Measurements from ENCODE around the gene SPRR5. TPM values are rescaled to one million over a fixed set of nuclear protein-coding genes. Genes with fewer than 3 reads are reported as not detected.

Gene SPRR5
- total RNA-seq, 2 donors from 2014 or later, result not detected

- ATAC-seq (no peak), DNase-seq (no peak)
- intact Hi-C loops (cut with DNase I), result no loop called here
Observed at GRCh38 chr1:152941037-152941711, 5.8 kb upstream of the SPRR5 start.

GRCh38 chr1:152942161-152942560 is 4.8 kb upstream of the SPRR5 start:
- ATAC-seq, result no peak
- intact Hi-C loops (cut with DNase I), result no loop called here
- no peak for DNase-seq

- intact Hi-C loops (cut with DNase I), result no loop called here
- DNase-seq, result no peak
- ATAC-seq, result no peak
Observed at GRCh38 chr1:152946248-152946647, 758 bp upstream of the SPRR5 start.

- ATAC-seq, result no peak
- DNase-seq, result no peak
- intact Hi-C loops (cut with DNase I), result no loop called here
Observed at GRCh38 chr1:152951711-152952110, 4.7 kb downstream of the SPRR5 start.

- ATAC-seq (no peak), DNase-seq (no peak)
- intact Hi-C loops (cut with DNase I), result no loop called here
Observed at GRCh38 chr1:152953761-152954160, 6.8 kb downstream of the SPRR5 start.

- DNase-seq (no peak), ATAC-seq (no peak)
- intact Hi-C loops (cut with DNase I), result no loop called here
Observed at GRCh38 chr1:152954436-152954835, 7.4 kb downstream of the SPRR5 start.

GRCh38 chr1:152957561-152957960 is 10.6 kb downstream of the SPRR5 start:
- intact Hi-C loops (cut with DNase I), result no loop called here
- DNase-seq (no peak), ATAC-seq (no peak)

- ATAC-seq, result no peak
- intact Hi-C loops (cut with DNase I), result no loop called here
- no peak for DNase-seq
Observed at GRCh38 chr1:152959273-152959672, 12.3 kb downstream of the SPRR5 start.

GRCh38 chr1:152959801-152960451 is 12.9 kb downstream of the SPRR5 start:
- no peak for ATAC-seq
- intact Hi-C loops (cut with DNase I), result no loop called here
- DNase-seq, result no peak

- ATAC-seq (no peak), DNase-seq (no peak)
- intact Hi-C loops (cut with DNase I), result no loop called here
Observed at GRCh38 chr1:152960452-152961044, 13.5 kb downstream of the SPRR5 start.

GRCh38 chr1:152961226-152961891 is 14.4 kb downstream of the SPRR5 start:
- ATAC-seq, result no peak
- DNase-seq, result no peak
- intact Hi-C loops (cut with DNase I), result no loop called here

GRCh38 chr1:152962876-152963415 is 15.9 kb downstream of the SPRR5 start:
- DNase-seq (no peak), ATAC-seq (no peak)
- intact Hi-C loops (cut with DNase I), result no loop called here

- intact Hi-C loops (cut with DNase I), result no loop called here
- DNase-seq (no peak), ATAC-seq (no peak)
Observed at GRCh38 chr1:152964536-152964935, 17.5 kb downstream of the SPRR5 start.

- no peak for ATAC-seq
Observed at GRCh38 chr1:152965853-152966252, 18.8 kb downstream of the SPRR5 start.

GRCh38 chr1:152967201-152967600 is 20.2 kb downstream of the SPRR5 start:
- no peak for ATAC-seq
- intact Hi-C loops (cut with DNase I), result no loop called here
- DNase-seq, result no peak

More at GRCh38 chr1:152965853-152966252, 18.8 kb downstream of the SPRR5 start:
- intact Hi-C loops (cut with DNase I), result no loop called here
- no peak for DNase-seq

- ATAC-seq (no peak), DNase-seq (no peak)
- intact Hi-C loops (cut with DNase I), result no loop called here
Observed at GRCh38 chr1:152968248-152968647, 21.2 kb downstream of the SPRR5 start.

- no peak for ATAC-seq
- intact Hi-C loops (cut with DNase I), result no loop called here
Observed at GRCh38 chr1:152969036-152969435, 22.0 kb downstream of the SPRR5 start.

GRCh38 chr1:152970495-152970894 is 23.5 kb downstream of the SPRR5 start, which contains the start of gene SPRR4:
TSS of gene SPRR4 (plus strand) at chr1:152970648. CDS start at chr1:152971891, 1,243 bp downstream.
- no peak for DNase-seq
- intact Hi-C loops (cut with DNase I), result no loop called here
- no peak for ATAC-seq

More at GRCh38 chr1:152969036-152969435, 22.0 kb downstream of the SPRR5 start:
- DNase-seq, result no peak

- no peak for DNase-seq
- intact Hi-C loops (cut with DNase I), result no loop called here
- ATAC-seq, result no peak
Observed at GRCh38 chr1:152972196-152972886, 25.3 kb downstream of the SPRR5 start.

Data from left cardiac atrium (tissue), 4 donors.